B cell (primary cell): ENCODE measurements around the gene ZNF311.

Experiments
- CTCF ChIP-seq: fragments of 200-600 bp; IDR thresholded peaks from one replicate; pipeline ENCODE4 v1.8.0; 2022; ENCODE audit warnings: antibody characterized with exemption, mild to moderate bottlenecking
- EZH2 ChIP-seq: IDR thresholded peaks from 2 replicates; pipeline ENCODE4 v1.6.1; 2012; ENCODE audit warnings: borderline replicate concordance, low read depth, mild to moderate bottlenecking, moderate library complexity, low read length; ENCODE audit not compliant: insufficient read depth, poor library complexity, severe bottlenecking

DNA sequence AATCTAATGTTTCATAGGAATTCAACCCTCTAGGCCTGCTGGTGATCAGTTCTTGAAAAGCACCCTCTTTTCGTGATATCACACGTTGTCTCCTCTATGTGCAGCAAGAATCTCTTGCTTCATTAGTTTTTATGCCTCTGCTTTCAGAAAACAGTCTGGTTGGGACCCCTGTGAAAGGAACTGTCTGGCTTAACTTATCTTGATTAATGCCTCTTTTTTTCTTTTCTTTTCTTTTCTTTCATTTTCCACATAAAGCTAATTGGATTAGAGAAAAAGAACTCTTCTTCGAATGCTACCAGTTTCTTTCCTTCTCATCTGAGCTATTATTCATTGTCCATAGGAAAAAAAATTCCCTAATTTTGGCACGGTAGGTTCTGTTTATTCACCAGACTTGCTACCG lies 21.3 kb downstream of the ZNF311 start:
- TF ChIP-seq CTCF (no peak), EZH2 (no peak)
